NCI-H748 treated with DMSO at 0.1 percent for 48 hours (cell line): ENCODE results near the gene TAP1.
"Not testable (repeated sequence)": the region's sequence is repeated elsewhere in the genome, so short reads cannot be mapped to it uniquely, and the experiment has no call there.

Source experiments
- DNase-seq: peaks from one replicate; lab custom pipeline; 2025; lab: John Stamatoyannopoulos, UW

Gene TAP1

GRCh38 chr6:32840604-32841246 is 12.8 kb downstream of the TAP1 start:
- DNase-seq, result no peak

GRCh38 chr6:32839356-32839755 is 14.1 kb downstream of the TAP1 start:
- DNase-seq, result no peak

DNA sequence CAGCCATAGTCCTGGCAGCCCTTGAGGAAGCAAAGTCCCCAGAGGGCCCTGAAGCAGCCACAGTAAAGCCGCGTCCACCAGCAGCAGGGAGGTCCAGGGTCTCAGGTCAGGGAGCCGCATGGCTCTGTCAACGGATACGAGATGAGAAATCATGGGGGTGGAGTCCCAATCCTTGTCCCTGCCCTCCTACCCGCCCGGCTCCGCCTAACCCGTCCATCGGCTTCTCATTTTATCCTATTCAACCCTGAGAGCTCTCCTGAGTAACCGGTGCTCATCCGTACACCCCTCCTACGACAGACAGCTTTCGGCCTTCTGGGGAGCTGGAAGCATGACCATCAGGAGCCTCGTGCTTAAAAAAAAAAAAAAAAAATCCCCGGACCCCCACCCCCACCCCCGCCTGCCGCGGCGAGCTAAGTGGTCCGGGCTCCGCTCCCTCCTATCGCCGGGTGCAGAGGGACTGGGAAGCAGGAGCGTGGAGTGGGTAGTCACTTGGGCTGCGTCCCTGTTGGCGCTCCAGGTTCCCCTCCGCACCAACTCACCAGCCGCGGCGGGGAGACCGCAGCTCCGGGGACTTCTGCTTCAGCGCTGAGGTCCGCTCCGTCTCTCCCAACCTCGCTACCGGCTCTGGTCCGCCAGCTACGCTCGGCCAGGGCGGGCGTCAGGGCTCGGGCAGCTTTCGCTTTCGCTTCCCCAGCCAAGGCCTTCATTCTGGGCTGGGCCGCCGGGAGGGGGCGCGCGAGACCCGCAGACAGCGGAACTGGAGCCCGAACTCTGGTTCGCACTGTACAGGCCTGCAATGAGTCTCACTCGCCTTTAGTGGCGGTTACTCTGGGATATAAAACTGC is 15.2 kb downstream of the TAP1 start, which contains the start of gene TAP2:
Gene TAP2, minus strand, starts transcription at position 626 of the 845 bp plus-strand sequence. Its CDS starts 506 bp downstream, at position 120.
- peak; percentile 90 for DNase-seq

DNA sequence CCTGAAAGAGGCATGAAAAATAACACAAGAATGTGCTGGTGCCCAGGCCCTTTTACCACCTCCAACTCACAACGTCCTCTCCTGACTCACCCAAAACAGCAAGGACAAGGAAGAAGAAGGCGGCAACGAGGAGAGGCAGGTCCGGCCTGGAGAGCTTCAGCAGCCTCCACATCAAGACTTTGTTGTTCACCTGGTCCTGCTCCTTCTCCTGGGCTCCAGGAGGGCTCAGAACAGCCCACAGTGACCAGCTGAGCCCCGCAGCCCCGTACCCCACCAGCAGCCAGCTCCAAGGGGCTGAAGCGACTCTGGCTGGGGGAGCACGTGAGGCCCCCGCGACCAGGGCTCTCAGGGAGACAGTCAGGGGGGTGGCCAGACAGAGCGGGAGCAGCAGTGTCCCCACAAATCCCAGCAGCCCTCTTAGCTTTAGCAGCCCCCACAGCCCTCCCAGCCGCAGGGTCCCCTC is 15.8 kb downstream of the TAP1 start:
- no peak for DNase-seq

DNA sequence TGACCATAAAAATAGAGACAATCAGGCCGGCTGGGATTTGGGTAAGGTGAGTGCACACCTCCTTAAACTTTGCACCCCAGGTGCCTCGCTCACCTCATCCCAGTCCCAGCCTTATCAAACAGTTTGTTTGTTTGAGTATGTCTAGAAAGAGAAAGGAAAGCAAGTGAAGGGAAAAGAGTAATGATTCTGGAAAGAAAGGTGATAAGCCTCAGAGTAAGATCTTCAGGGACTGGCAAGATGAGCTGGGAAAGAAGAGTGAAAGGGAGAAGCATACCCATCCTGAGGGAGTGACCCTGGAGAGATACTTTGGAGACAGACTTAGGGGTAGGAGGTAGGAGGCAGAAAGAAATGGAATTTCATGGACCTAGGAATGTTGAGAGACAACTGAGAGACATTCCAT is 16.6 kb downstream of the TAP1 start:
- no peak for DNase-seq

GRCh38 chr6:32835167-32835893 is 18.2 kb downstream of the TAP1 start:
- no peak for DNase-seq

- no peak for DNase-seq
Observed at GRCh38 chr6:32833664-32834063, 19.8 kb downstream of the TAP1 start.

DNA sequence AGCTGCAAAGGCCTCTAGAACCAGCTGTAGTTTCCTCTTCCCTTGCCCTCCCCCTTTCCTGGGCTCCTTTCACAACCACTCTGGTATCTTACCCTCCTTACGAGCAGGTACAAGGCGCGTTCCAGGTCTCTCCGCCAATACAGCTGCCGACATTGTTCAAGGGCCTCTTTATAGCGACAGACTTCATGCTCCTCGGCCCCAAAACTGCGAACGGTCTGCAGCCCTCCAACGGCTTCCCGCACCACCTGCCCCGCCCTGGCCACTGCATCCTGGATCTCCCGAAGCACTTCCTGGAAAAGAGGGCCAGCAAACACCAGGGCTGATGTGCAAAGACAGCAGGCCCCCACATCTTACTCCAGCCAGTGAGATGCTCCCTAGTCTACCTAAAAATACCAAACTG is 21.0 kb downstream of the TAP1 start:
- no peak for DNase-seq

- DNase-seq, result no peak
Observed at GRCh38 chr6:32830936-32831335, 22.6 kb downstream of the TAP1 start.

- no peak for DNase-seq
Observed at GRCh38 chr6:32830017-32830416, 23.5 kb downstream of the TAP1 start.

- no peak for DNase-seq
Observed at GRCh38 chr6:32829495-32829894, 24.0 kb downstream of the TAP1 start.

GRCh38 chr6:32827025-32827424 is 26.5 kb downstream of the TAP1 start:
- DNase-seq, result no peak

DNA sequence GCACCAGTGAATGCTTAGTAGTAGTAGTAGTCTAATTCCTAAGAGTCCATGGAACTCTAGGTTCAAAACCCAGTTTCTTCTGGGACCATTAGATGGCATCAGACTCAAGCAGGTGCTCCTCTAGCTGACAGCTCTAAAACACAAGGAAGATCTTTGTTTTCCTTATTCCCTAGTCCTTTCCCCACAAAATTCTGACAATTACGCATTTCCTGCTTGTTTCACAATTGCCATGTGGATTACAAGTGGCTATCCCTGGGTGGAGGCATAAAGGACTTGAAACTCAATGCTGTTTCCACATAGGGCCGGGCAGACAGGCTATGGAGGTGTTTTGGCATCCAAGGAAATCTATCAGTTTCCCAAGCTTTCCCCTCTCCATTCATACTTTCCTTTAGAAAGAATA is 27.5 kb downstream of the TAP1 start:
- DNase-seq, result no peak

DNA sequence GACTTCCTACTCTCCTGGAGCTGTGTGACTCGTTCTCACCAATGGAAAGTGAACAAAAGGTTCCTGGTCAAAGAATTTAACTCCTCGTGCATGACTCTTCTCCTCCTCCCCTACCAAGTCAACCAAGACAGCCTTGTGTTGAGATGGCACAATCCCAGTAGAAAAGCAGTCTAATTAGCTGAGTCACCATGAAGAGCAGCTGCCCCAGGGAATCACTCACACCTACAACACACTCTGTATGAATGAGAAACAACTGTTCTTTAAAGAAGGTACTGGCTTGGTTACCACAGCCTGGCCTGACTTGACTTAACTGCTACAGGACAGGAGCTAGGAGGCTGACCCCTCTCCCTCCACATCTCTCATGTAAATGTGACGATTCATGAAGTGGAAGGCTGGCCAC is 33.8 kb downstream of the TAP1 start:
- no peak for DNase-seq

- no peak for DNase-seq
Observed at GRCh38 chr6:32818867-32819266, 34.6 kb downstream of the TAP1 start.

DNA sequence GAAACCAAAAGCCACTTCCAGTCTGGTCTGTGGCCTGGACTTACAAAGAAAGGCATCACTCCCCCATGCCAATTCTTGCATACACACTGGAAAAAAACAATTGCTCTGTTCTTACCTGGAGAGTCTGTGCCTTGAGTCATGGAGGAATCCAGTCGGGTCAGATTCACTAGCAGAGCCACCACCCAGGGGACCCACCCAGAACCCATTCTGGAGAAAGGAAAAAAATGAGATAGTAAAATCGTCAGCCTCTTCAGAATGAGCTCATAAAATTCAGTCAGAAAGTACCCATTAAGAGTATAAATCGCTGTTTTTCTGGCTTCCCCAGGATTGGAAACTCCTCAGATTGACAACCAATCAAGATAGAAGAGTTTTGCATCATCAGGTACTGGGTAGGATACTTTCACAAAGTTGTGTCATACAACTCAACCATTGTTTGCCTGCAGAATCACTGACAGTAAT is 36.7 kb downstream of the TAP1 start, which contains the start of gene HLA-DOB:
Gene HLA-DOB, minus strand, starts transcription at position 257 of the 459 bp plus-strand sequence. Its CDS starts 51 bp downstream, at position 206.
- DNase-seq, result no peak

- no peak for DNase-seq
Observed at GRCh38 chr6:32815996-32816395, 37.5 kb downstream of the TAP1 start.

- DNase-seq, result no peak
Observed at GRCh38 chr6:32815115-32815514, 38.4 kb downstream of the TAP1 start.

- DNase-seq, result no peak
Observed at GRCh38 chr6:32814145-32814544, 39.4 kb downstream of the TAP1 start.

GRCh38 chr6:32809171-32809570 is 44.3 kb downstream of the TAP1 start:
- no peak for DNase-seq

DNA sequence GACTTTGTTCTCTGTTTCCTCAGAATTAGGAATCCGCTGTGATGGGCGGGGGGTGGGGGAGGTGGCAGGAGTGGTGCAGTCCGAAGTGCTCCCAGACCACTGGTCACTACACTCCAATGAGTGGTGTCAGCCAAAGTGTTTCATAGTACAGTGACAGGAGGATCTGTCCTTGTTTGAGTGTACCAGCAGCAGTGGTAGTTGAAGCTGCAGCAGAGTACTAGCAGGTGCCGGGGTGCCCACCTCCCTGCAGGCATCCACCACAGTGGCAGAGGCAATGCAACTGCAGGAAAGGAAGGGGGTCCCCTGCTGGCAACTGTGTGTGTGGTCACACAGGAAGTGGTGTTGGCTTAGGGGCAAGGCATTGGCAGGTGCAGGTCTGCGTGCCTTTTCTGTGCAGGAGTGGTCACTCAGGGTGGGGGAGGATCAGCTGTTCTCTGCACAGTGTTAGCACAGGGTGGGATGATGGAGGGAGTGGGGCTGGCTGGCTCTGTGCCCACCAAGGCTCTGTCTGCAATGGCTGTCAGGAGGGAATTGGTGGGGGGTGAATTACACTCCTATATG is 46.4 kb downstream of the TAP1 start:
- DNase-seq, result no peak

DNA sequence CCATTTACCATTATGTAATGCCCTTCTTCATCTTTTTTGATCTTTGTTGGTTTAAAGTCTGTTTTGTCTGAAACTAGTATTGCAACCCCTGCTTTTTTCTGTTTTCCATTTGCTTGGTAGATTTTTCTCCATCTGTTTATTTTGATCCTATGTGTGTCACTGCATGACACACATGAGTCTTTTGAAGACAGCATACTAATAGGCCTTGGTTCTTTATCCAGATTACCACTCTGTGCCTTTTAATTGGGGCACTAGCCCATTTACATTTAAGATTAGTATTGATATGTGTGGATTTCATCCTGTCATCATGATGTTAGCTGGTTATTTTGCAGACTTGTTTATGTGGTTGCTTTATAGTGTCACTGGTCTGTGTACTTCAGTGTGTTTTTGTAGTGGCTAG is 48.1 kb downstream of the TAP1 start:
- DNase-seq, result not testable (repeated sequence)
